Breast epithelium (tissue), 4 donors: Measurements from ENCODE around the gene RPL23. TPM values are rescaled to one million over a fixed set of nuclear protein-coding genes. Genes with fewer than 3 reads are reported as not detected.

Experiments used
- DNase-seq, 2 donors: peaks; one replicate each; pipeline ENCODE4 v3.0.0-alpha.2; 2019; ENCODE audit warnings: low spot score in 2 of 2
- H3K27ac ChIP-seq, 2 donors: fragments of 200-600 bp; sonication (generic) in 1 of 2; one replicate each; pipeline ENCODE4 v1.5.1; 2016 to 2019; ENCODE audit warnings: mild to moderate bottlenecking in 1 of 2
- H3K27me3 ChIP-seq, 2 donors: fragments of 200-600 bp; sonication (generic) in 1 of 2; one replicate each; pipeline versions ENCODE4 v1.5.1 to v1.6.0; 2017 to 2019; ENCODE audit warnings: control low read depth in 1 of 2, mild to moderate bottlenecking in 1 of 2
- H3K36me3 ChIP-seq: fragments of 200-600 bp; one replicate; pipeline ENCODE4 v1.5.1; 2019
- H3K4me1 ChIP-seq, 2 donors: fragments of 200-600 bp; sonication (generic); one replicate each; pipeline ENCODE4 v1.5.1; 2016 to 2019; ENCODE audit warnings: control low read depth in 1 of 2
- H3K4me3 ChIP-seq, 3 donors: fragments of 200-600 bp; sonication (generic); 1 replicate in 2 of 3; 2 replicates in 1 of 3; pipeline ENCODE4 v1.5.1; 2016 to 2019; ENCODE audit warnings: mild to moderate bottlenecking in 3 of 3, moderate library complexity in 2 of 3
- H3K9me3 ChIP-seq, 2 donors: fragments of 200-600 bp; sonication (generic) in 1 of 2; one replicate each; pipeline ENCODE4 v1.5.1; 2016 to 2019; ENCODE audit warnings: control low read depth in 1 of 2
- POLR2A ChIP-seq: fragments of 450-650 bp; IDR thresholded peaks from one replicate; pipeline ENCODE4 v1.6.1; 2016; ENCODE audit warnings: antibody characterized with exemption, mild to moderate bottlenecking, moderate library complexity
- POLR2AphosphoS5 ChIP-seq, 3 donors: sonication (generic); formaldehyde crosslinking; IDR thresholded peaks; one replicate each; pipeline ENCODE4 v1.6.1; 2017; ENCODE audit warnings: antibody characterized with exemption in 3 of 3
- intact Hi-C: fragments of 100-400 bp; cut with DNase I; formaldehyde crosslinking; loops from one replicate; pipeline ENCODE4 v1.15.1; 2023; ENCODE audit warnings: low total_unique reads
- total RNA-seq, 3 donors: library from RNA; depleted of rRNA; stranded (reverse); fragments of >200 nt; gene quantifications; one replicate each; pipeline ENCODE4 v1.1.0, GENCODE V29; 2016
- TF ChIP-seq, protein P1 (sequence below), 3 donors: fragments of 450-650 bp; IDR thresholded peaks; one replicate each; pipeline ENCODE4 v1.5.1; 2016 to 2017; ENCODE audit warnings: antibody characterized with exemption in 3 of 3, mild to moderate bottlenecking in 3 of 3, moderate library complexity in 3 of 3

Gene RPL23
- total RNA-seq, 3 donors from 2014 or later, result 1,871 to 2,586 (median 2,024) TPM

DNA sequence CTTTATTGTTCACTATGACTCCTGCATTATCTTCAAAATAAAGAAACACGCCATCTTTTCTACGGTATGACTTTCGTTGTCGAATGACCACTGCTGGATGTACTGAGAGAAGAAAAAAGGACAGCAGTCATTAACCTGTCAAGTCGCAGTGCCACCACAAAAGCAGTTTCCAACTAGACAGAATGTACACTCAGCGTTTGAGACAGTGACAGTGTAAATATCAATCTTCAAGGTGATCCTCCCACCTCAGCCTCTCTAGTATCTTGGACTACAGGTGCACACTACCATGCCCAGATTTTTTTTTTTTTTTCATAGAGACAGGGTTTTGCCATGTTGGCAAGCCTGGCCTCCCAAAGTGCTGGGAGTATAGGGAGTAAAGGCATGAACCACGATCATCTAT lies 3.1 kb downstream of the RPL23 start:
- peak overlapping the region in 1 of 3 donors; percentile 88 for H3K4me3 ChIP-seq
- peaks cover 0 to 10% of the 10 kb centered on the region in 2 donors for H3K4me1 ChIP-seq
- H3K27me3 ChIP-seq, result no peaks in the 10 kb centered on the region
- H3K27ac ChIP-seq, result no peak overlapping the region
- intact Hi-C loops, result no loop called here
- TF ChIP-seq, protein P1, sequence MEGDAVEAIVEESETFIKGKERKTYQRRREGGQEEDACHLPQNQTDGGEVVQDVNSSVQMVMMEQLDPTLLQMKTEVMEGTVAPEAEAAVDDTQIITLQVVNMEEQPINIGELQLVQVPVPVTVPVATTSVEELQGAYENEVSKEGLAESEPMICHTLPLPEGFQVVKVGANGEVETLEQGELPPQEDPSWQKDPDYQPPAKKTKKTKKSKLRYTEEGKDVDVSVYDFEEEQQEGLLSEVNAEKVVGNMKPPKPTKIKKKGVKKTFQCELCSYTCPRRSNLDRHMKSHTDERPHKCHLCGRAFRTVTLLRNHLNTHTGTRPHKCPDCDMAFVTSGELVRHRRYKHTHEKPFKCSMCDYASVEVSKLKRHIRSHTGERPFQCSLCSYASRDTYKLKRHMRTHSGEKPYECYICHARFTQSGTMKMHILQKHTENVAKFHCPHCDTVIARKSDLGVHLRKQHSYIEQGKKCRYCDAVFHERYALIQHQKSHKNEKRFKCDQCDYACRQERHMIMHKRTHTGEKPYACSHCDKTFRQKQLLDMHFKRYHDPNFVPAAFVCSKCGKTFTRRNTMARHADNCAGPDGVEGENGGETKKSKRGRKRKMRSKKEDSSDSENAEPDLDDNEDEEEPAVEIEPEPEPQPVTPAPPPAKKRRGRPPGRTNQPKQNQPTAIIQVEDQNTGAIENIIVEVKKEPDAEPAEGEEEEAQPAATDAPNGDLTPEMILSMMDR (IDR thresholded peaks at IDR 0.05), result no peak
- TF ChIP-seq POLR2AphosphoS5 (IDR thresholded peaks at IDR 0.05) (no peak), POLR2A (no peak)
- no peaks in the 10 kb centered on the region for H3K9me3 ChIP-seq
- DNase-seq, result no peak
- no peaks in the 10 kb centered on the region for H3K36me3 ChIP-seq

DNA sequence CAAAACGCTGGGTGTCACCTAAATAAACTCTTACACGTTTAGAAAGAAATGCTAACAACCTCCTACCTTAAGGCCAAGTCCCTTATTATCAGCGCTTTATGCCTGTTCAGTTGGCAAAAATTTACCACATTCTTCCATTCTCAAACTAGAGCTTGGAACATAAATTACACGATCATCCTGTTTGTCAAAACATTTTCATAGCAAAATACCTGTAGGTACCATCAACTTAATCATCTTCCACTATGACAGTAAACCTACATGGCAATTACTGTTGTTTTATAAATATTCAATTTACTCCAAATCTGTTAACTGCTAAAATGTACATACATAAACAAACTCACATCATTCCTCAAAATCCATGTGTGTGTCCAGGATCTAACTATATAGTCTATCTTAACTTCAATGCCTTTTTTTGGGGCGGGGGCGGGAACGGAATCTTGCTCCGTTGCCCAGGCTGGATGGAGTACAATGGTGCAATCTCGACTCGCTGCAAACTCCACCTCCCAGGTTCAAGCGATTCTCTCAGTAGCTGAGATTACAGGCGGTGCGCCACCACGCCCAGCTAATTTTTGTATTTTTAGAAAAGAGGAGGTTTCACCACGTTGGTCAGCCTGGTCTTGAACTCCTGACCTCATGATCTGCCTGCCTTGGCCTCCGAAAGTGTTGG lies 4.4 kb downstream of the RPL23 start:
- H3K27me3 ChIP-seq, result no peaks in the 10 kb centered on the region
- TF ChIP-seq, protein P1 (IDR thresholded peaks at IDR 0.05), result no peak
- TF ChIP-seq POLR2AphosphoS5 (IDR thresholded peaks at IDR 0.05) (no peak), POLR2A (no peak)
- no peaks in the 10 kb centered on the region for H3K9me3 ChIP-seq
- peaks cover 0 to 10% of the 10 kb centered on the region in 2 donors for H3K4me1 ChIP-seq
- no peak for DNase-seq
- no peaks in the 10 kb centered on the region for H3K36me3 ChIP-seq
- H3K27ac ChIP-seq, result no peak overlapping the region
- H3K4me3 ChIP-seq, result no peak overlapping the region
- intact Hi-C loops, result no loop called here

DNA sequence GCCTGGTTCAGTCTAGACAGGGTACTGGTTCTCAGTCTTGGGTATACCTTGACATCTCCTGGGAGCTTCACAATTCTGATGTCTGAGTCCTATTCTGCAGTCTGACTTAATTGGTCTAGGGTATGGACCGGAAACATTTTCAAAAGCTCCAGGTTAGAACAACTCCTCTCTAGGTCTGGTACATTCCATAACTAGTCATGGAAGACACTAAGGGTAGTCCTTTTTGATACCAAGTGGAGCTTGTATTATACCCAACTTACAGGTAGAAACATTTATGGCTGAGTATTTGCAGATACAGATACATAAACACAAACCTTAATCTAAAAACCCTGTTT lies 5.0 kb downstream of the RPL23 start:
- Histone ChIP-seq H3K4me3 (no peak overlapping the region), H3K27me3 (no peaks in the 10 kb centered on the region), H3K27ac (no peak overlapping the region), H3K4me1 (peaks cover 0 to 10% of the 10 kb centered on the region in 2 donors), H3K9me3 (no peaks in the 10 kb centered on the region), H3K36me3 (no peaks in the 10 kb centered on the region)
- no peak for TF ChIP-seq POLR2A
- no peak for TF ChIP-seq POLR2AphosphoS5 (IDR thresholded peaks at IDR 0.05)
- TF ChIP-seq, protein P1 (IDR thresholded peaks at IDR 0.05), result no peak
- no peak for DNase-seq
- intact Hi-C loops, result no loop called here

DNA sequence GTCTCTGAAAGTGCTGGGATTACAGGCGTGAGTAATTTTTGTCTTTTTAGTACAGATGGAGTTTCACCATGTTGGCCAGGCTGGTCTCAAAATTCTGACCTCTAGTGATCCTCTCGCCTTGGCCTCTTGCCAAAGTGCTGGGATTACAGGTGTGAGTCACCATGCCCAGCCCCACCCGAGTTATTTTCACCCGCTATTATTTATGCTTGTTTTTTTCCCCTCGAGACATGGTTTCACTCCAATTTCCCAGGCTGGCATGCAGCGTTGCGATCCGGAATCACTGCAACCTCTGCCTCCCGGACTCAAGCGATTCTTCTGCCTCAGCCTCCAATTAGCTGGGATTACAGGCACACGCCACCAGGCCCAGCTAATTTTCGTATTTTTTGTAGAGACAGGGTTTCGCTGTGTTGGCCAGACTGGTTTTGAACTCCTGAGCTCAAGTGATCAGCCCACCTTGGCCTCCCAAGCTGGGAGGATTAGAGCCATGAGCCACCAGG lies 9.2 kb downstream of the RPL23 start:
- Histone ChIP-seq H3K36me3 (no peaks in the 10 kb centered on the region), H3K4me3 (no peak overlapping the region), H3K4me1 (no peaks in the 10 kb centered on the region), H3K27ac (peak overlapping the region in 1 of 2 donors; percentile 10), H3K9me3 (no peaks in the 10 kb centered on the region), H3K27me3 (no peaks in the 10 kb centered on the region)
- DNase-seq, result peak; percentile 46 to 65
- intact Hi-C loops, result no loop called here
- TF ChIP-seq, protein P1 (IDR thresholded peaks at IDR 0.05), result no peak
- TF ChIP-seq POLR2A (no peak), POLR2AphosphoS5 (IDR thresholded peaks at IDR 0.05) (no peak)

DNA sequence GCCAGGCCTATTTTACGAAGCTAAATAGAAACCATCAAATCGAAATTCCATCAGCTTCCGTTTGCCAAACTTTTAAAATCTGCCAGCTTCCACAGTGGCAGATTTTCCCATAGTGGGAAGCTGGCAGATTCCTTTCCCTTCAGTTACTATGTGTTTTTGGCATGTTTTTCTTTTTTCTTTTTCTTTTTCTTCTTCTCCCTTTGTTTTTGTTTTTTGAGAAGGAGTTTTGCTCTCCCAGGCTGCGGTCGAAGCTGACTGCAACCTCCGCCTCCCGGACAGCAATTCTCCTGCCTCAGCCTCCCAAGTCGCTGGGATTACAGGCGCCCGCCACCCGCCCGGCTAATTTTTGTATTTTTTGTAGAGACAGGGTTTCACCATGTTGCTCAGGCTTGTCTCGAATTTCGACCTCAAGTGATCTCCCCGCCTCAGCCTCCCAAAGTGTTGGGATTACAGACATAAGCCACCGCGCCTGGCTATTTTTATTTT lies 27.7 kb downstream of the RPL23 start:
- TF ChIP-seq, protein P1 (IDR thresholded peaks at IDR 0.05), result no peak
- TF ChIP-seq POLR2A, result no peak
- no peak for TF ChIP-seq POLR2AphosphoS5 (IDR thresholded peaks at IDR 0.05)
- no peaks in the 10 kb centered on the region for H3K27me3 ChIP-seq
- no peaks in the 10 kb centered on the region for H3K9me3 ChIP-seq
- peak overlapping the region; percentile 97 to 98 for H3K27ac ChIP-seq
- peaks cover 6% of the 10 kb centered on the region in 2 donors for H3K4me1 ChIP-seq
- H3K36me3 ChIP-seq, result peaks cover under 1% of the 10 kb centered on the region
- DNase-seq, result no peak
- H3K4me3 ChIP-seq, result peak overlapping the region; percentile 75 to 87 (median 76)
- intact Hi-C loops, result no loop called here
